Measurements from ENCODE around the gene IDS. TPM values are rescaled to one million over a fixed set of nuclear protein-coding genes. Genes with fewer than 3 reads are reported as not detected.
"Not testable (repeated sequence)": the region's sequence is repeated elsewhere in the genome, so short reads cannot be mapped to it uniquely, and the experiment has no call there.

IDS gene
- total and polyA plus RNA-seq, 2 experiments from 2014 or later: 25.4 to 33.7 TPM

GRCh38 chrX:149522916-149523315 is 17.8 kb upstream of the IDS start:
- TF ChIP-seq EZH2 (IDR thresholded peaks at IDR 0.05; ENCODE audit: borderline replicate concordance) (no peak), CTCF (IDR thresholded peaks at IDR 0.05; ENCODE audit: poor library complexity) (no peak), EZH2phosphoT487 (IDR thresholded peaks at IDR 0.05; ENCODE audit: low read depth, severe bottlenecking, unreplicated experiment) (no peak)
- H4K20me1 ChIP-seq (ENCODE audit: insufficient read depth, poor library complexity, severe bottlenecking): no peaks in the 10 kb centered on the region
- H3K4me2 ChIP-seq: no peak overlapping the region
- peak; percentile 35 for DNase-seq (ENCODE audit: low spot score)
- H3K27me3 ChIP-seq: no peaks in the 10 kb centered on the region
- H3K79me2 ChIP-seq: no peaks in the 10 kb centered on the region
- H2AFZ ChIP-seq: no peak overlapping the region
- H3K9me3 ChIP-seq (ENCODE audit: low read depth): peaks cover 7% of the 10 kb centered on the region
- H3K9me2 ChIP-seq (replicated peaks; ENCODE audit: insufficient read depth): no peaks in the 10 kb centered on the region
- H3K36me3 ChIP-seq (replicated peaks; ENCODE audit: insufficient read depth, low read depth): no peaks in the 10 kb centered on the region
- H3K4me1 ChIP-seq (ENCODE audit: insufficient read depth): peaks cover 5% of the 10 kb centered on the region
- peak overlapping the region; percentile 78 for H3K27ac ChIP-seq
- 64% methylated on average over 2 of the region's 2 CpGs for WGBS (ENCODE audit: low lambda C conversion rate, missing lambda C conversion rate)
- no peak overlapping the region for H3K4me3 ChIP-seq

GRCh38 chrX:149521438-149521837 is 16.3 kb upstream of the IDS start:
- WGBS (ENCODE audit: low lambda C conversion rate, missing lambda C conversion rate): 57% methylated on average over 9 of the region's 9 CpGs
- H3K4me1 ChIP-seq (ENCODE audit: insufficient read depth): peaks cover 5% of the 10 kb centered on the region
- TF ChIP-seq CTCF (IDR thresholded peaks at IDR 0.05; ENCODE audit: poor library complexity) (no peak), EZH2 (IDR thresholded peaks at IDR 0.05; ENCODE audit: borderline replicate concordance) (no peak), EZH2phosphoT487 (IDR thresholded peaks at IDR 0.05; ENCODE audit: low read depth, severe bottlenecking, unreplicated experiment) (no peak)

GRCh38 chrX:149520636-149521277 is 15.7 kb upstream of the IDS start:
- H3K27ac ChIP-seq; H3K36me3 ChIP-seq (replicated peaks; ENCODE audit: insufficient read depth, low read depth); H3K27me3 ChIP-seq; H3K4me1 ChIP-seq (ENCODE audit: insufficient read depth); H3K9me3 ChIP-seq (ENCODE audit: low read depth); H3K79me2 ChIP-seq; H2AFZ ChIP-seq; H3K4me2 ChIP-seq; H3K4me3 ChIP-seq; H3K9me2 ChIP-seq (replicated peaks; ENCODE audit: insufficient read depth); H4K20me1 ChIP-seq (ENCODE audit: insufficient read depth, poor library complexity, severe bottlenecking); DNase-seq (ENCODE audit: low spot score): not testable (repeated sequence)
- 69% methylated on average over 3 of the region's 3 CpGs for WGBS (ENCODE audit: low lambda C conversion rate, missing lambda C conversion rate)

More at GRCh38 chrX:149521438-149521837, 16.3 kb upstream of the IDS start:
- Histone ChIP-seq H3K36me3 (replicated peaks; ENCODE audit: insufficient read depth, low read depth) (no peaks in the 10 kb centered on the region), H3K4me3 (no peak overlapping the region), H2AFZ (no peak overlapping the region), H3K27ac (no peak overlapping the region), H3K4me2 (no peak overlapping the region), H3K79me2 (no peaks in the 10 kb centered on the region), H3K9me2 (replicated peaks; ENCODE audit: insufficient read depth) (no peaks in the 10 kb centered on the region), H3K9me3 (ENCODE audit: low read depth) (peaks cover 7% of the 10 kb centered on the region), H3K27me3 (no peaks in the 10 kb centered on the region), H4K20me1 (ENCODE audit: insufficient read depth, poor library complexity, severe bottlenecking) (no peaks in the 10 kb centered on the region)
- no peak for DNase-seq (ENCODE audit: low spot score)

- Histone ChIP-seq H3K27me3 (no peaks in the 10 kb centered on the region), H3K27ac (no peak overlapping the region), H3K4me1 (ENCODE audit: insufficient read depth) (peaks cover 5% of the 10 kb centered on the region), H3K4me3 (no peak overlapping the region), H3K36me3 (replicated peaks; ENCODE audit: insufficient read depth, low read depth) (no peaks in the 10 kb centered on the region), H3K9me2 (replicated peaks; ENCODE audit: insufficient read depth) (no peaks in the 10 kb centered on the region), H3K9me3 (ENCODE audit: low read depth) (peaks cover 7% of the 10 kb centered on the region), H3K79me2 (no peaks in the 10 kb centered on the region), H4K20me1 (ENCODE audit: insufficient read depth, poor library complexity, severe bottlenecking) (no peaks in the 10 kb centered on the region), H3K4me2 (no peak overlapping the region), H2AFZ (no peak overlapping the region)
- 70% methylated on average over 7 of the region's 7 CpGs for WGBS (ENCODE audit: low lambda C conversion rate, missing lambda C conversion rate)
- DNase-seq (ENCODE audit: low spot score): no peak
- TF ChIP-seq CTCF (IDR thresholded peaks at IDR 0.05; ENCODE audit: poor library complexity): no peak
- no peak for TF ChIP-seq EZH2phosphoT487 (IDR thresholded peaks at IDR 0.05; ENCODE audit: low read depth, severe bottlenecking, unreplicated experiment)
- TF ChIP-seq EZH2 (IDR thresholded peaks at IDR 0.05; ENCODE audit: borderline replicate concordance): no peak
These were observed 13.1 kb upstream of the IDS start for GRCh38 chrX:149518236-149518635.
